GM18502 (cell line): ENCODE results near the gene OR4C15.

Experiments
- ATAC-seq: cut with Tn5 transposase; IDR thresholded peaks from one replicate; pipeline ENCODE4 v1.9.1; 2021; ENCODE audit warnings: mild to moderate bottlenecking; ENCODE audit not compliant: unreplicated experiment, poor library complexity

OR4C15 gene

GRCh38 chr11:55554169-55554568, at the start of gene OR4C15:
OR4C15 (plus strand) TSS chr11:55554469; CDS start chr11:55554469, 0 bp downstream.
- ATAC-seq: no peak

GRCh38 chr11:55571828-55572227, 17.6 kb downstream of the OR4C15 start, which contains the start of gene OR4C16:
OR4C16 (plus strand) TSS chr11:55572128; CDS start chr11:55572128, 0 bp downstream.
- no peak for ATAC-seq

GRCh38 chr11:55572548-55572947, 18.3 kb downstream of the OR4C15 start:
- ATAC-seq: peak; percentile 79
